ENCODE data around the gene MAST4.

The MAST4 gene

DNA sequence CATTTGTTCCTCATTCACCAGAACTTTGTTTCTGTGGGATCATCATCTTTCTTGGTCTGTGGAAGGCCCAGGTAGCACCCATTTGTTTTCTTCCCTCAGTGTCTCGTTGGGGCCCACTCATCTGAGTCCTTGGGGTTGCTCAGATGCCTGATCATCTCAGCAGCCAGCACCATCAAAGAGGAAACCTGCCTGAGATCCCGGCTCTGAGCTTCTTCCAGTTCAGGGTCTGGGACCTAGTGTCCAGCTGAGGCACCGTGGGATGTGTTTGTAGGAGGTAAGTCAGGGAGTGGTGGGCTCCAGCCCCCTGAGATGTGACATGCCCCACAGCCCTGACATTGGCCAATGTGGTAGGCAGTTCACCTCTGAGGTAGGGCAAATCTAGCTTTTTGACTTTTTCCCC is 609.8 kb downstream of the MAST4 start:
- no peak for DNase-seq (ENCODE audit: low read depth)
- TF ChIP-seq, protein P1, sequence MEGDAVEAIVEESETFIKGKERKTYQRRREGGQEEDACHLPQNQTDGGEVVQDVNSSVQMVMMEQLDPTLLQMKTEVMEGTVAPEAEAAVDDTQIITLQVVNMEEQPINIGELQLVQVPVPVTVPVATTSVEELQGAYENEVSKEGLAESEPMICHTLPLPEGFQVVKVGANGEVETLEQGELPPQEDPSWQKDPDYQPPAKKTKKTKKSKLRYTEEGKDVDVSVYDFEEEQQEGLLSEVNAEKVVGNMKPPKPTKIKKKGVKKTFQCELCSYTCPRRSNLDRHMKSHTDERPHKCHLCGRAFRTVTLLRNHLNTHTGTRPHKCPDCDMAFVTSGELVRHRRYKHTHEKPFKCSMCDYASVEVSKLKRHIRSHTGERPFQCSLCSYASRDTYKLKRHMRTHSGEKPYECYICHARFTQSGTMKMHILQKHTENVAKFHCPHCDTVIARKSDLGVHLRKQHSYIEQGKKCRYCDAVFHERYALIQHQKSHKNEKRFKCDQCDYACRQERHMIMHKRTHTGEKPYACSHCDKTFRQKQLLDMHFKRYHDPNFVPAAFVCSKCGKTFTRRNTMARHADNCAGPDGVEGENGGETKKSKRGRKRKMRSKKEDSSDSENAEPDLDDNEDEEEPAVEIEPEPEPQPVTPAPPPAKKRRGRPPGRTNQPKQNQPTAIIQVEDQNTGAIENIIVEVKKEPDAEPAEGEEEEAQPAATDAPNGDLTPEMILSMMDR (conservative IDR thresholded peaks at IDR 0.05; ENCODE audit: control insufficient read depth, insufficient read depth, low read depth, low read length), result no peak
- no peak overlapping the region for H3K4me3 ChIP-seq (ENCODE audit: control insufficient read depth, low read depth, low read length)

DNA sequence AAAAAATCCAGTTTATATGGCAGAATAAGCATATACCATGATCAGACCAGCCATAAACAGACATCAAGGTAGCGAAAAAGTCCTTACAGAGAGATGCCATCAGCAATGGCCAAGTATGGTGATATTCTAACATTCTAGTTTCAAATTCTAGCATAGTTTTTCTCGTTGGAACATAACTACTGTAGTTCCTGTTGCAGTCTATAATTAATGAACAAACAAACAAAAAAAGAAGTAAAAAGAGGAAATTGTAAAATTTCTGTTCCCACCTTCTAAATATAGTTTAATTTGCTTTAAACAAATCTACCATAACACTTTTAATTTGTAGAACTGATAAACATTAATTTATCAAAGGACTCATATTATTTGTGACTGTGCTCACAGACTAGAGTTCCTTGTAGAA is 610.3 kb downstream of the MAST4 start:
- DNase-seq (ENCODE audit: low read depth), result no peak
- TF ChIP-seq, protein P1 (conservative IDR thresholded peaks at IDR 0.05; ENCODE audit: control insufficient read depth, insufficient read depth, low read depth, low read length), result no peak
- no peak overlapping the region for H3K4me3 ChIP-seq (ENCODE audit: control insufficient read depth, low read depth, low read length)

- DNase-seq (ENCODE audit: low read depth), result peak; percentile 32
- no peak overlapping the region for H3K4me3 ChIP-seq (ENCODE audit: control insufficient read depth, low read depth, low read length)
- TF ChIP-seq, protein P1 (conservative IDR thresholded peaks at IDR 0.05; ENCODE audit: control insufficient read depth, insufficient read depth, low read depth, low read length), result no peak
Measured at GRCh38 chr5:67206929-67207328, 610.7 kb downstream of the MAST4 start.

DNA sequence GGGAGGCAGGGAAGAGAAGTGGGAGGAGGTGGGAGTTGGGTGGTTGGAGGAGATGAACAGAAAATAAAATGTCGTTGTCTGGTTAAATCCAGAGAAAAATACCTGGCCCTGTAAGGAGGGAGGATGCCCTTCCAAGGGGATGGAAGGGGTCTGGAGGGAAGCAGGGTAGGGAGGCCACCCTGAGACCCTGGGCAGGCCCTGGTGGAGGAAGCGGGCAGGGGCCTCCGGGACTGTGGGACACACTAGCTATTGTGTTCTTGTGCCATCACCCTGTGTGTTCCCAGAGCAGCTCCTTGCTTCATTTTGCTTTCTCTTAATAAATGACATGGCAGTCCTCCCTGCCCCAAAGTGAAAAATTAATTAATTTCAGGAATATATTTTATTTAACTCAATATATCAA is 612.2 kb downstream of the MAST4 start:
- TF ChIP-seq, protein P1 (conservative IDR thresholded peaks at IDR 0.05; ENCODE audit: control insufficient read depth, insufficient read depth, low read depth, low read length), result no peak
- DNase-seq (ENCODE audit: low read depth), result no peak
- H3K4me3 ChIP-seq (ENCODE audit: control insufficient read depth, low read depth, low read length), result no peak overlapping the region

- TF ChIP-seq, protein P1 (conservative IDR thresholded peaks at IDR 0.05; ENCODE audit: control insufficient read depth, insufficient read depth, low read depth, low read length), result peak; percentile 79
- DNase-seq (ENCODE audit: low read depth), result peak; percentile 78
- no peak overlapping the region for H3K4me3 ChIP-seq (ENCODE audit: control insufficient read depth, low read depth, low read length)
Measured at GRCh38 chr5:67209141-67209771, 613.1 kb downstream of the MAST4 start.

GRCh38 chr5:67211926-67212325 is 615.7 kb downstream of the MAST4 start:
- no peak overlapping the region for H3K4me3 ChIP-seq (ENCODE audit: control insufficient read depth, low read depth, low read length)
- TF ChIP-seq, protein P1 (conservative IDR thresholded peaks at IDR 0.05; ENCODE audit: control insufficient read depth, insufficient read depth, low read depth, low read length), result no peak
- peak; percentile 82 for DNase-seq (ENCODE audit: low read depth)

GRCh38 chr5:67214036-67214435 is 617.8 kb downstream of the MAST4 start:
- TF ChIP-seq, protein P1 (conservative IDR thresholded peaks at IDR 0.05; ENCODE audit: control insufficient read depth, insufficient read depth, low read depth, low read length), result no peak
- H3K4me3 ChIP-seq (ENCODE audit: control insufficient read depth, low read depth, low read length), result no peak overlapping the region
- DNase-seq (ENCODE audit: low read depth), result no peak
